Panc1 (cell line): ENCODE measurements around the gene GPR107.

Experiments used
- CTCF ChIP-seq: fragments of 450-650 bp; IDR thresholded peaks from 2 replicates; pipeline ENCODE4 v1.5.1; 2017; ENCODE audit warnings: mild to moderate bottlenecking
- POLR2AphosphoS5 ChIP-seq: IDR thresholded peaks from 2 replicates; pipeline ENCODE4 v1.6.1; 2012; ENCODE audit warnings: mild to moderate bottlenecking, low read depth, low read length, moderate library complexity

DNA sequence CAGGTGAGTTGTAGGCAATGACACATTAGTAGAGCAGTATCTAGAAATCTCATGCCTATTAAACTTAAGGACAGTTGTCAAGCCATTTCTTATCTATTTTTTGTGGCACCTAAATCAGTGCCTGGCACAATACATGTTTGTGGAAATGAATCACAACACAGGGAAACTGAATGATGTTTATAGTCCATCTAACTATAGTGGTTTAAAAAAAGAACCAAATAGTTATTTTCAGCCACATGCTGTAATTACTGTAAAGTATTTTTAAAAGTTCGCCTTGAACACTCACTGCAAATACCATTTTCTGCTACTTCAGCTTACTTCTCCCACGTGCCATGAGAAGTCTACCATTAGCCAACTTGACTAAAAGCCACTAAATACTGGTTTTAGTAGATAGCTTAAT lies 32.6 kb upstream of the GPR107 start:
- TF ChIP-seq POLR2AphosphoS5 (no peak), CTCF (no peak)
